Measurements from ENCODE around the gene GPX2. TPM values are rescaled to one million over a fixed set of nuclear protein-coding genes. Genes with fewer than 3 reads are reported as not detected.

GPX2 gene
- total RNA-seq, 1 experiment from 2014 or later, result not detected

- no peak for DNase-seq (ENCODE audit: extremely low read depth, low read depth)
Measured at GRCh38 chr14:64963611-64964010, 21.1 kb upstream of the GPX2 start.

DNA sequence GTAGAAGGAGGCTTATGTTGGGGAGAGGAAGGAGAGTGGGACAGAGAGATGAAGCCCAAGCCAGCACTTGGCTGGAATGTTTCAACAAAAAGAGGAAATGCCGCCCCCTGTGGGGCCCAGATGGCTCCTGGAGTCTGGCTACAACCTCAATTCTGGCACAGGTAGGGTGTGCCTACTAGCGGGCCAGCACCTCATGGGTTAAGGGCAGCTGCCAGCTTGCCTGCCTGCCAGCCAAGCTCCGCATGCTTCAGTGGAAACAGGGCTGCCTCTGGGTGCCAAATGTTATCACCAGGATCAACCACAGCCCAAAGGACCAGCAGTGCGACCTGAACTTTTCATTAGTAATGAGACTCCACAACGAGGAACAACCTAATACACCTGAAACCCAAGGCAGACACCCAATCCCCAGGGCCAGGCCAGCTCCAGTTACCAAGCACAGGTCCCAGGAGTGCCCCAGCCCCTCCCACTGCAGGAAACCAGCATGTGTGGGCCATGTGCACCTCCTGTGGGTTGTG, 18.3 kb upstream of the GPX2 start:
- DNase-seq (ENCODE audit: extremely low read depth, low read depth), result no peak

- DNase-seq (ENCODE audit: extremely low read depth, low read depth), result no peak
Measured at GRCh38 chr14:64958743-64959142, 16.2 kb upstream of the GPX2 start.

DNA sequence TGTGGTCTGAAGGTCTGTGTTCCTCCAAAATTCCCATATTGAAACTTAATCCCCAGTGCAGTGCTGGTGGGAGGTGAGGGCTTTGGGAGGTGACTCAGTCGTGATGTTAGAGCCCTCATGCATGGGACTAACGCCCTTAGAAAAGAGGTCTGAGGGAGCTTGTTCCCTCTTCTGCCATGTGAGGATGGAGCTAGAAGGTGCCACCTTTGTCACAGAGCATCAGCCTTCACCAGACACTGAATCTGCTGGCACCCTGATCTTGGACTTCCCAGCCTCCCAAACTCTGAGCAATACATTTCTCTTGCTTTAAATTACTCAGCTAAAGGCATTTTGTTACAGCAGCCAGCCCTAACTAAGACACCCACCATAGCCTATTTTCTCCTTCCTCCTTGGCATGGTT, 15.7 kb upstream of the GPX2 start:
- no peak for DNase-seq (ENCODE audit: extremely low read depth, low read depth)

- no peak for DNase-seq (ENCODE audit: extremely low read depth, low read depth)
Measured at GRCh38 chr14:64956697-64957406, 14.3 kb upstream of the GPX2 start.

DNA sequence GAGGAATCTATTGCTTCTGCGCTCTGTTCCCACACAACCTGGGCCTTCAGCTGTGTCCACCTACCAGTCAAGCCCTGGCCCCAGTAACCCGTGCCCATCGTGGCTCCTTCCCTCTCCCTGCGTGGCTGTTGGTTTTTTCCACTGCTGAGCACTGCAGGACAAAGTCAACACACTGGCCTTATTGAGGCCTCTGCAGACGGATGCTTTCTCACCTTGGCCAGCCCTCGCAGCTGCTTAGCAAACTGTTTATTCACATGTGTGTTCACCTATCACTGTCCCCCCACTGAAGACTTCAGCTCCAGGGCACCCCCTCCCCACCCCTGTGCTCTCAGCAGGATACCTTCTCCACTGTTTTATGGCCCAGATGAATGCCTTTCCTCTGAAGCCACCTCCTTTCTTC, 12.8 kb upstream of the GPX2 start:
- no peak for DNase-seq (ENCODE audit: extremely low read depth, low read depth)

GRCh38 chr14:64954491-64955240, 12.1 kb upstream of the GPX2 start:
- DNase-seq (ENCODE audit: extremely low read depth, low read depth), result no peak

- DNase-seq (ENCODE audit: extremely low read depth, low read depth), result no peak
Measured at GRCh38 chr14:64953661-64954060, 11.1 kb upstream of the GPX2 start.

- DNase-seq (ENCODE audit: extremely low read depth, low read depth), result no peak
Measured at GRCh38 chr14:64953310-64953654, 10.7 kb upstream of the GPX2 start.

GRCh38 chr14:64952598-64953309, 10.2 kb upstream of the GPX2 start:
- no peak for DNase-seq (ENCODE audit: extremely low read depth, low read depth)

DNA sequence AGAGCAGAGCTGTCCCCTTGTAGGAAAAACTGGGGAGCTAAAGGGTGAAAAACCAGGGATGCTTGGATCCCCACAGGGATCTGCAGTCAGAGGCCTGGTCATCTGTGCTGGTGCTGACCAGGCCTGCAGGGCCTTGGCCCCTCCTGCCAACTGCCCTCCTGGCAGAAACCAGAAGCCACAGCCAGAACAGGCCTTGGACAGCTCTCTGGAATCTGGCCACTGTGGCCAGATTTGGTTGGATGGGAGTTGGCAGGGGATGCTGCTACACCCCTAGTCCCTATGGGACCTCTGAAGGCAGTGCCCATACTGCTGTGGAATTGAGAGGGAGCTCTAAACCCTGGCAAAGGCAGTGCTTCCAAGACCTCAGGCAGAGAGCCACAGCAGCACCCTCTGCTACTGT, 9.2 kb upstream of the GPX2 start:
- DNase-seq (ENCODE audit: extremely low read depth, low read depth), result no peak

GRCh38 chr14:64951291-64951690, 8.7 kb upstream of the GPX2 start:
- no peak for DNase-seq (ENCODE audit: extremely low read depth, low read depth)

DNA sequence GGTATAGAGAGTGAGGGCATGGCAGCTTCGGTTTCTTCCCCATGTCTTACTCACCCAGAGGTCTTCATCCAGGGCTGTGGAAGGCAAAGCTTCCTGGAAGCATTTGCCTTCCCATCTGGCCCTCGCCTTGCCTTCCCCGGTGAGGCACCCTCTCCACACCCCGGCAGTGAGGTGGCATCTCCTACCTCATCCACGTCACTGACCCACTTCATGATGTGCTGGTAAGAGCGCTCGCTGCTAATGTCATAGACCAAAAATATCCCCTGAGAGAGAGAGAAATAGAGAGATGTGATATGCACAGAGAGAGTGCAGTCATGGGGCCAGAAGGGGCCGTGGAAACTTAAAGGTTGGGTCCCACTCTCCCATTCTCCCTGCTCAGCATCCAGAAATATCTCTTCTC, 8.3 kb upstream of the GPX2 start:
- no peak for DNase-seq (ENCODE audit: extremely low read depth, low read depth)

- no peak for DNase-seq (ENCODE audit: extremely low read depth, low read depth)
Measured at GRCh38 chr14:64948612-64949210, 6.2 kb upstream of the GPX2 start.

- DNase-seq (ENCODE audit: extremely low read depth, low read depth), result no peak
Measured at GRCh38 chr14:64947710-64948611, 5.4 kb upstream of the GPX2 start.

GRCh38 chr14:64946310-64947045, 3.9 kb upstream of the GPX2 start:
- DNase-seq (ENCODE audit: extremely low read depth, low read depth), result no peak

DNA sequence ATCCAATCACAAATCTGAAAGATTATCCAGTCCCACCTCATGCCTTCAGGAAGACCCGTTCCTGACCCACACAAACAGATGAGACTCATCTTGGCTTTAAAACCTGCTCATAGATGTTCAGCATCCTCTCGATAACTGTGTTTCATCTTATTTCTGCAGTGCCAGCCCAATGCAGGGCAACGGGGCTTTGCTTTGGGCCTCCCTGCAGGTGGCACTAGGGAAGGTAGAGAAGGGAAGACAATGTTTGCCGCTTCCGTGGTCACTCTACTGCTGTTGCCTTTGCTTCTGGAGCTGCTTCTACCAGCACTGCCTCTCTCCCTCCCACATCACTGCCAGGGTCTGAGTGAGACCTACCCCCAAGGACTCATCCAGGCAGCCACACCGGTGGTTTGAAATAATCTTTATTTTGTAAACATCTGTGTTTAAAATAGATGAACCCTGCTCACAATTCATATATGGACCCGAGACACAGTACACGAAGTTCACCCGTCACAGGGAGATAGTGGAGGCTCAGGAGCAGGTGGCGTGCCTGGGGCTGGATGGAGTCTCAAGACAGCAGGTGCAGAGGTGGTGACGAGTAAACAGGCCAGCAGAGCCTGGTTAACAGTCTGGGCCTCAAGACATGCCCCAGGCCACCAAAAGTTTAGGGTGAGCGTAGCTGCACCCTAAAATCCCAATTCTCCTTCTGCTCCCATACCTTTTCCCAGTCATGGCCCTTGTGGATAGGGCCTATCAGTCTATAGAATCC, 3.1 kb upstream of the GPX2 start:
- DNase-seq (ENCODE audit: extremely low read depth, low read depth), result no peak

- DNase-seq (ENCODE audit: extremely low read depth, low read depth), result no peak
Measured at GRCh38 chr14:64944861-64945260, 2.3 kb upstream of the GPX2 start.

DNA sequence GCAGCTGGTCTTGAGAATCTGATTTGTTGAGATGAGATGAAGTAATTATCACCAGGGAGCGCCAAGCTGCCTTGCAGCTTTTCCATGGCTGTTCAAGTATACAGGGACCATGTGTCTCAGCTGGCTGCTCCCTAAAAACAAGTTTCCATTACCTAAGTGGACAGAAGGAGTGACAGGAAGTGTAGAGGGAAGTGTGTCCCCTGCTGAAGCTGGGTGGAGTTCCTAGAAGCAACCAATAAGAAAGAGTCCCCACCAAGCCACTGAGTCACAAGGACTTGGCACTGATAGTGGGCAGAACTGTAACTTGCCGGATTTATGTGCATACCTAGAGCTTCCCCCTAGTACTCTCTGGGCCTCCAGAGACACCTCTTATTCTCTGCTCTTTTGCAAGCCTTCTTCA, 1.5 kb upstream of the GPX2 start:
- no peak for DNase-seq (ENCODE audit: extremely low read depth, low read depth)

All from NCI-H460 (cell line).